ENCODE results near the gene PRIMA1.

DNA sequence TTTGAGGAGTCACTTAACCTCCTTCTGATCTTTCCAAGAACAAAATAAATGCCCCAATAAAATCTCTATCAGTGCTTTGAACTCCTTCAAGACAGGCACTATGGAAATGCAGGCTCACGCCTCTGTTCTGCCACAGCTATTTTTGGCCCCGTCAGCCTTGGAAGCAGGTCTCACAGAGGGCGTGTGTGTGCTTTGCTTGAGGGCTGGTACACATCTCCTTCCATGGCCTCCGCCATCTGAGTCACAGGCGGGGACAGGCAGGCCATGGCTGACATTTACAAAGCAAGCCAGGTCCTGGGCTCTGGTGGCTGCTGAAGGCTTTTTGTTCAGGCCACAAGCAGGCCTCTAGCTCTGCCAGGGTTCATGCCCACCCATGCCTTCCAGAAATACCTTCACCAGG, 16.0 kb downstream of the PRIMA1 start:
- TF ChIP-seq CTCF (IDR thresholded peaks at IDR 0.05; ENCODE audit: insufficient read depth, low read length, poor library complexity, severe bottlenecking), result no peak
- no peak for TF ChIP-seq EZH2phosphoT487 (conservative IDR thresholded peaks at IDR 0.05; ENCODE audit: low read length)
